A673 (cell line): Measurements from ENCODE around the gene DIP2C.

Source experiments
- CTCF ChIP-seq: fragments of 300-800, 200-600 bp; sonication (generic); conservative IDR thresholded peaks from 2 replicates; pipeline ENCODE4 v1.5.1; 2017; ENCODE audit warnings: low read depth, mild to moderate bottlenecking, antibody characterized with exemption, low read length, moderate library complexity, mixed read lengths
- EZH2 ChIP-seq: fragments of 200-600 bp; sonication (generic); IDR thresholded peaks from 2 replicates; pipeline ENCODE4 v1.6.1; 2017; ENCODE audit warnings: borderline replicate concordance, low read depth, mild to moderate bottlenecking, mixed read lengths, antibody characterized with exemption, low read length; ENCODE audit not compliant: poor library complexity, severe bottlenecking

GRCh38 chr10:389836-390448 lies 299.5 kb downstream of the DIP2C start:
- TF ChIP-seq CTCF (no peak), EZH2 (no peak)
